Heart right ventricle (tissue), 16 donors: ENCODE data around the gene TEX10. TPM values are rescaled to one million over a fixed set of nuclear protein-coding genes. Genes with fewer than 3 reads are reported as not detected.

Source experiments
- ATAC-seq, 8 donors: fragments of 200-7000 bp; cut with Tn5 transposase; one replicate each; pipeline ENCODE4 v1.9.1; 2020; ENCODE audit warnings: mild to moderate bottlenecking in 8 of 8, moderate library complexity in 8 of 8, moderate number of reproducible peaks in 1 of 8
- DNase-seq, 2 donors: peaks; one replicate each; pipeline ENCODE4 v3.0.0-alpha.2; 2020
- H3K27ac ChIP-seq, 10 donors: fragments of 200-600 bp; sonication (generic) in 2 of 10; one replicate each; pipeline versions ENCODE4 v1.5.0 to v1.8.0; 2020 to 2022; ENCODE audit warnings: mild to moderate bottlenecking in 3 of 10
- H3K27me3 ChIP-seq, 7 donors: fragments of 200-600 bp; one replicate each; pipeline ENCODE4 v1.8.0; 2021 to 2022; ENCODE audit warnings: mild to moderate bottlenecking in 2 of 7
- H3K36me3 ChIP-seq, 9 donors: fragments of 200-600 bp; sonication (generic) in 1 of 9; one replicate each; pipeline versions ENCODE4 v1.5.0 to v1.8.0; 2020 to 2022; ENCODE audit warnings: mild to moderate bottlenecking in 2 of 9
- H3K4me1 ChIP-seq, 9 donors: fragments of 200-600 bp; sonication (generic) in 1 of 9; one replicate each; pipeline versions ENCODE4 v1.5.0 to v1.8.0; 2020 to 2022; ENCODE audit warnings: mild to moderate bottlenecking in 4 of 9
- H3K4me3 ChIP-seq, 10 donors: fragments of 200-600 bp; sonication (generic) in 2 of 10; one replicate each; pipeline versions ENCODE4 v1.5.0 to v1.8.0; 2020 to 2022; ENCODE audit warnings: mild to moderate bottlenecking in 7 of 10, moderate library complexity in 2 of 10
- H3K9me3 ChIP-seq, 11 donors: fragments of 200-600 bp in 10 of 11; sonication (generic) in 2 of 11; one replicate each; pipeline versions ENCODE4 v1.5.0 to v1.8.0; 2013 to 2022; ENCODE audit warnings: mild to moderate bottlenecking in 2 of 11, control low read depth in 1 of 11, moderate library complexity in 1 of 11
- CTCF ChIP-seq, 9 donors: fragments of 200-600 bp; sonication (generic) in 2 of 9; IDR thresholded peaks; one replicate each; pipeline versions ENCODE4 v1.5.0 to v1.8.0; 2021 to 2022; ENCODE audit warnings: antibody characterized with exemption in 9 of 9, mild to moderate bottlenecking in 5 of 9, moderate library complexity in 1 of 9
- WGBS, 2 donors: extraction: QIAGEN DNeasy Blood & Tissue Kit; methylation state at CpG; one replicate each; pipeline ENCODE4 v1.1.7; 2013; ENCODE audit warnings: inconsistent platforms in 1 of 2; 5-methylcytosine and 5-hydroxymethylcytosine counted together
- intact Hi-C, 10 donors: fragments of 100-400 bp; cut with DNase I; formaldehyde crosslinking; loops; one replicate each; pipeline versions ENCODE4 v1.11.1 to v1.14.2; 2022
- polyA plus RNA-seq, 2 donors: library from polyadenylated mRNA; stranded (reverse); fragments of 200-250 nt; gene quantifications; one replicate each; pipeline ENCODE4 v1.2.3, GENCODE V29; 2013
- total RNA-seq, 10 donors: library from RNA; stranded (reverse); fragmentation: NEBNext Ultra II Directional in 3 of 10; extraction: Animal tissue kit (Norgen Biotek cat#: 25700) in 3 of 10; gene quantifications; one replicate each; pipeline versions ENCODE4 v1.2.1 to v1.2.4, GENCODE V29; 2021 to 2023
- donor health status: Arrhythmogenic right ventricular cardiomyopathy.
- donor health status: ischemic (EF 13 %, LVEDD 7.1; RV severe dilation, severe dysfunction).
- donor health status: healthy with polysubstance abuse.
- donor health status: DM: no; HTN: yes; CAD: no.
- donor health status: DM: no; HTN: no; CAD: no.
- donor health status: ischemic (EF 25% LVEDD 6.9; RV normal size, moderate dysfunction).
- donor health status: ischemic (EF 25% LVEDD 5.7; RV mildly dilated, moderate dysfunction).
- donor health status: healthy.
- donor health status: DM: yes; HTN: yes; CAD: no.
- donor health status: Ischemic cardiomyopathy.
- donor health status: ischemic (EF 35%, LVEDD 5.7; RV mildly dilated, moderate dysfunction).
- donor health status: nonischemic (EF 11% LVEDD 7.7; RV severe dilation, severe dysfunction).
- donor health status: DM: yes; HTN: yes; CAD: no.
- donor health status: PGD.
- donor health status: ischemic (EF 29% LVEDD 5.4; RV normal size, mild dysfunction).
- donor health status: nonischemic (EF 23%, LVEDD 6.1; RV moderate dilation, normal function).

Gene TEX10
- total and polyA plus RNA-seq, 12 donors = 2.9 to 10.3 (median 9.0) TPM

GRCh38 chr9:100303747-100304146, 49.0 kb downstream of the TEX10 start:
- Histone ChIP-seq H3K4me3 (no peak overlapping the region), H3K27me3 (no peaks in the 10 kb centered on the region), H3K9me3 (no peaks in the 10 kb centered on the region), H3K27ac (no peak overlapping the region), H3K4me1 (peaks cover 0 to 6% (median 0%) of the 10 kb centered on the region in 9 donors), H3K36me3 (peaks cover 0 to 92% (median 19%) of the 10 kb centered on the region in 9 donors)
- DNase-seq = no peak
- WGBS, 2 donors = 92 to 94% methylated on average over 3 of the region's 3 CpGs
- intact Hi-C loops = loop anchor here in 1 of 10 donors (10.0 kb wide), 1 partner anchor 1119 kb away; no protein-coding TSS in a partner anchor
- no peak for TF ChIP-seq CTCF (IDR thresholded peaks at IDR 0.05)
- no peak for ATAC-seq

GRCh38 chr9:100298378-100298777, 54.4 kb downstream of the TEX10 start:
- Histone ChIP-seq H3K9me3 (no peaks in the 10 kb centered on the region), H3K27ac (no peak overlapping the region), H3K36me3 (peaks cover 0 to 100% (median 39%) of the 10 kb centered on the region in 9 donors), H3K4me1 (no peaks in the 10 kb centered on the region), H3K4me3 (no peak overlapping the region), H3K27me3 (no peaks in the 10 kb centered on the region)
- 53 to 84% methylated on average over 3 of the region's 3 CpGs for WGBS, 2 donors
- intact Hi-C loops = no loop called here
- DNase-seq (no peak), ATAC-seq (no peak)
- no peak for TF ChIP-seq CTCF (IDR thresholded peaks at IDR 0.05)

- H3K36me3 ChIP-seq = peaks cover 0 to 100% (median 38%) of the 10 kb centered on the region in 9 donors
- 81 to 97% methylated on average over 4 of the region's 4 CpGs for WGBS, 2 donors
- no peaks in the 10 kb centered on the region for H3K4me1 ChIP-seq
- intact Hi-C loops = no loop called here
- H3K27ac ChIP-seq = no peak overlapping the region
- DNase-seq (no peak), ATAC-seq (no peak)
- H3K27me3 ChIP-seq = no peaks in the 10 kb centered on the region
- no peaks in the 10 kb centered on the region for H3K9me3 ChIP-seq
- no peak for TF ChIP-seq CTCF (IDR thresholded peaks at IDR 0.05)
- H3K4me3 ChIP-seq = no peak overlapping the region
Measured at GRCh38 chr9:100296407-100296806, 56.3 kb downstream of the TEX10 start.

- intact Hi-C loops = no loop called here
- Histone ChIP-seq H3K27ac (no peak overlapping the region), H3K27me3 (no peaks in the 10 kb centered on the region), H3K9me3 (no peaks in the 10 kb centered on the region), H3K4me1 (no peaks in the 10 kb centered on the region), H3K36me3 (peaks cover 0 to 100% (median 36%) of the 10 kb centered on the region in 9 donors), H3K4me3 (no peak overlapping the region)
- ATAC-seq (no peak), DNase-seq (no peak)
- 98 to 99% methylated on average over 2 of the region's 2 CpGs for WGBS, 2 donors
- TF ChIP-seq CTCF (IDR thresholded peaks at IDR 0.05) = no peak
Measured at GRCh38 chr9:100295240-100295639, 57.5 kb downstream of the TEX10 start.
